B cell (primary cell): Measurements from ENCODE around the gene CDC5L.

Experiments used
- CTCF ChIP-seq: fragments of 200-600 bp; IDR thresholded peaks from one replicate; pipeline ENCODE4 v1.8.0; 2022; ENCODE audit warnings: antibody characterized with exemption, mild to moderate bottlenecking
- EZH2 ChIP-seq: IDR thresholded peaks from 2 replicates; pipeline ENCODE4 v1.6.1; 2012; ENCODE audit warnings: borderline replicate concordance, low read depth, mild to moderate bottlenecking, moderate library complexity, low read length; ENCODE audit not compliant: insufficient read depth, poor library complexity, severe bottlenecking

GRCh38 chr6:44363377-44363926 is 24.1 kb upstream of the CDC5L start:
- TF ChIP-seq CTCF: no peak
- TF ChIP-seq EZH2: no peak
